Type B pancreatic cell (in vitro differentiated cells): ENCODE results near the gene DNAJC13. TPM values are rescaled to one million over a fixed set of nuclear protein-coding genes. Genes with fewer than 3 reads are reported as not detected.

Source experiments
- DNase-seq: peaks from one replicate; pipeline ENCODE4 v3.0.0; 2021; ENCODE audit warnings: mixed read lengths; ENCODE audit not compliant: unreplicated experiment; ENCODE audit errors: extremely low spot score
- H3K27ac Mint-ChIP-seq: 2 replicates; pipeline ENCODE4 v1.8.0; 2021; ENCODE audit warnings: mild to moderate bottlenecking, mixed read lengths
- H3K27me3 Mint-ChIP-seq: 2 replicates; pipeline ENCODE4 v1.8.0; 2021; ENCODE audit warnings: mixed read lengths
- H3K36me3 Mint-ChIP-seq: 2 replicates; pipeline ENCODE4 v1.8.0; 2021; ENCODE audit warnings: mixed read lengths
- H3K4me1 Mint-ChIP-seq: one replicate; pipeline ENCODE4 v1.8.0; 2021; ENCODE audit warnings: mixed read lengths; ENCODE audit not compliant: unreplicated experiment
- H3K4me3 Mint-ChIP-seq: 2 replicates; pipeline ENCODE4 v1.8.0; 2021; ENCODE audit warnings: mild to moderate bottlenecking, mixed read lengths
- H3K9me3 Mint-ChIP-seq: 2 replicates; pipeline ENCODE4 v1.8.0; 2021; ENCODE audit warnings: mixed read lengths
- CTCF ChIP-seq: fragments of 200-600 bp; sonication (generic); conservative IDR thresholded peaks from 2 replicates; pipeline ENCODE4 v1.5.0; 2021; ENCODE audit warnings: antibody characterized with exemption, mild to moderate bottlenecking
- total RNA-seq: library from RNA; stranded (reverse); gene quantifications from 2 replicates; pipeline ENCODE4 v1.2.1, GENCODE V29; 2021; ENCODE audit warnings: low replicate concordance

The DNAJC13 gene
- total RNA-seq, 1 donor from 2014 or later = 34.0 TPM

GRCh38 chr3:132404276-132404675 lies 13.0 kb upstream of the DNAJC13 start:
- Mint-ChIP-seq H3K4me1 (no peaks in the 10 kb centered on the region), H3K36me3 (no peaks in the 10 kb centered on the region), H3K4me3 (no peak overlapping the region), H3K27ac (no peak overlapping the region), H3K27me3 (peaks cover 12% of the 10 kb centered on the region), H3K9me3 (no peaks in the 10 kb centered on the region)
- no peak for DNase-seq
- TF ChIP-seq CTCF = no peak

GRCh38 chr3:132405188-132405587 lies 12.1 kb upstream of the DNAJC13 start:
- Mint-ChIP-seq H3K9me3 (no peaks in the 10 kb centered on the region), H3K36me3 (no peaks in the 10 kb centered on the region), H3K27ac (no peak overlapping the region), H3K4me1 (no peaks in the 10 kb centered on the region), H3K27me3 (peaks cover 12% of the 10 kb centered on the region), H3K4me3 (no peak overlapping the region)
- TF ChIP-seq CTCF = no peak
- no peak for DNase-seq

- no peak for DNase-seq
- Mint-ChIP-seq H3K27me3 (peaks cover 12% of the 10 kb centered on the region), H3K9me3 (no peaks in the 10 kb centered on the region), H3K27ac (no peak overlapping the region), H3K4me3 (no peak overlapping the region), H3K36me3 (no peaks in the 10 kb centered on the region), H3K4me1 (no peaks in the 10 kb centered on the region)
- no peak for TF ChIP-seq CTCF
Observed at GRCh38 chr3:132405609-132406299, 11.5 kb upstream of the DNAJC13 start.

GRCh38 chr3:132406587-132406986 lies 10.7 kb upstream of the DNAJC13 start:
- TF ChIP-seq CTCF = no peak
- Mint-ChIP-seq H3K4me3 (no peak overlapping the region), H3K4me1 (no peaks in the 10 kb centered on the region), H3K27me3 (peaks cover 14% of the 10 kb centered on the region), H3K9me3 (no peaks in the 10 kb centered on the region), H3K27ac (no peak overlapping the region), H3K36me3 (no peaks in the 10 kb centered on the region)
- DNase-seq = no peak

GRCh38 chr3:132407025-132407424 lies 10.3 kb upstream of the DNAJC13 start:
- no peaks in the 10 kb centered on the region for H3K36me3 Mint-ChIP-seq
- no peak for TF ChIP-seq CTCF
- peaks cover 15% of the 10 kb centered on the region for H3K27me3 Mint-ChIP-seq
- no peak for DNase-seq
- no peak overlapping the region for H3K4me3 Mint-ChIP-seq
- H3K9me3 Mint-ChIP-seq = no peaks in the 10 kb centered on the region
- no peak overlapping the region for H3K27ac Mint-ChIP-seq
- no peaks in the 10 kb centered on the region for H3K4me1 Mint-ChIP-seq
